RPMI8226 (cell line): ENCODE results near the gene IRGQ.
"Not testable (repeated sequence)": the region's sequence is repeated elsewhere in the genome, so short reads cannot be mapped to it uniquely, and the experiment has no call there.

Source experiments
- DNase-seq: peaks from one replicate; pipeline ENCODE4 v3.0.0-alpha.2; 2015

Gene IRGQ

DNA sequence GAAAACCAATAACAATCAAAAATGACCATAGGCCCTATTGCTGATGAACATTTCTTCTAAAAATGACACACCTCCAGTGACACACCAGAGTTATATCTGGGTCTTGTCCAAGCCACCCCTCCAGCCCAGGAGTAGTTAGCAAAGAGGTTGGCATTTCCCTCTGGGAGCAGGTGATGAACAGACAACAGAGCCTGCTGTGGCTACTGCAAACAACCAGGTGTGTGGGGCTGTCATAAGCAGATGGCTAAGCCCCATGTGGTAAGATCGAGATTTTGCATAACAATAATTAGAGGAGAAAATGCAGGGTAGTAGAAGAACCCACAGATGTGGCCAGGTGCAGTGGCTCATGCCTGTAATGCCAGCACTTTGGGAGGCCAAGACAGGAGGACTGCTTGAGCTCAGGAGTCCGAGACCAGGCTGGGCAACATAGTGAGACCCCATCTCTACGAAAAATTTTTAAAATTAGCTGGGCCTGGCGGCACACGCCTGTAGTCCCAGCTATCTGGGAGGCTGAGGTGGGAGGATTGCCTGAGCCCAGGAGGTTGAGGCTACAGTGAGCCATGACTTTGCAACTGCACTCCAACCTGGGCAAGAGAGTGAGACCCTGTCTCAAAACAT, 25.7 kb downstream of the IRGQ start:
- DNase-seq, result peak; percentile 30

GRCh38 chr19:43569657-43570056, 26.3 kb downstream of the IRGQ start:
- DNase-seq, result no peak

GRCh38 chr19:43564800-43565199, 31.1 kb downstream of the IRGQ start:
- no peak for DNase-seq

DNA sequence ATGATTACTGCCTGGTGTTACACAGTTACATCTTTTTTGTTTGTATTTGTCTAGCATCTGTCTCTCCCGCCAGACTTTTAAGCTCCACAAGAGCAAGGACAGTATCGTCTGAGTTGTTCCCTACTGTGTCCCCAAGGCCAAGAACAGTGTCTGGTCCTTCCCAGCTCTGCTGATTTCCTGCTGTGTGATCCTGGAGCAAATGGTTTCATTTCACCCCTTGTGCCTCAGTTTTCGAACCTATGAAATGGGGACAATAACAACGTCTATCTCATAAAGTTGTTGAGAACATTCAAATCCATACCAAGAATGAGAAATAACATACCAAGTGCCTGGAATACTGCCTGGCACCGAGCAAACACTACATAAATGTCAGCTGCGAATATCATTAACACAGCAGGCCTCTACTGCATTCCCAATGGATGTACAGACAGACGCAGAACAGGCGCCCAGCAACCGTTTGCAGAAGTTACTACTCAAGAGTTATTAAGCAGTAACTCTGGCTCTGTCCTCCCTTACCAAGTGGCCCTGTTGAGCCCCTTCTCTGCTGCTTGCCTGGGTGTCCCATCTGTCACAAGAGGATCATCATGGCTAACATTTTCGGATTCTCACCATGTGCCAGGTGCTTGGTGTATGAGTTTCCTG, 32.0 kb downstream of the IRGQ start:
- DNase-seq, result no peak

DNA sequence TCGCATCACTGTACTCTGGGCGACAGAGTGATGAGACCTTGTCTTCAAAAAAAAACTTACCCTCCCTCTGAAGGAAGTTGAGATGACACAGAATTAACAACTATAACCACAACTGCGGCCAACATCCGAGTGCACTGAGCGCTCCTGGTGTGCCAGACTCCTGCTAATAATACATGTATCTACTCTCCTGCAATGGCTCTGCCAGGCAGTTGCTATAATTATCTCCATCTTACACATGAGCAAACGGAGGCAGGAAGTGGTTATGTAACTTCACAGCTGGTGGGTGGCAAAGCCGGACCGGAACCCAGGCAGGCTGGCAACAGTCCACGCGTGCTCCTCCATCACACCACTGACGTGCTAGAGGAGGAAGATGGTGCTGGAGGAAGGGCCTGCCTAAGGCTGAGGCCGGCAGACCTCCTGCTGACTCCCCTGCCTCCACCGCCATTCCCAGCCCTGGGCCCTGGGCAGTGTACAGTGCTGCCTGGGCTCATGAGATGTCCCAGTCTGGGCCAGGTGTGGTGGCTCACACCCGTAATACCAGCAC, 33.2 kb downstream of the IRGQ start:
- peak; percentile 52 for DNase-seq

- DNase-seq, result no peak
Observed at GRCh38 chr19:43562226-43562697, 33.7 kb downstream of the IRGQ start.

- no peak for DNase-seq
Observed at GRCh38 chr19:43561139-43561970, 34.6 kb downstream of the IRGQ start.

- no peak for DNase-seq
Observed at GRCh38 chr19:43560687-43561086, 35.2 kb downstream of the IRGQ start.

DNA sequence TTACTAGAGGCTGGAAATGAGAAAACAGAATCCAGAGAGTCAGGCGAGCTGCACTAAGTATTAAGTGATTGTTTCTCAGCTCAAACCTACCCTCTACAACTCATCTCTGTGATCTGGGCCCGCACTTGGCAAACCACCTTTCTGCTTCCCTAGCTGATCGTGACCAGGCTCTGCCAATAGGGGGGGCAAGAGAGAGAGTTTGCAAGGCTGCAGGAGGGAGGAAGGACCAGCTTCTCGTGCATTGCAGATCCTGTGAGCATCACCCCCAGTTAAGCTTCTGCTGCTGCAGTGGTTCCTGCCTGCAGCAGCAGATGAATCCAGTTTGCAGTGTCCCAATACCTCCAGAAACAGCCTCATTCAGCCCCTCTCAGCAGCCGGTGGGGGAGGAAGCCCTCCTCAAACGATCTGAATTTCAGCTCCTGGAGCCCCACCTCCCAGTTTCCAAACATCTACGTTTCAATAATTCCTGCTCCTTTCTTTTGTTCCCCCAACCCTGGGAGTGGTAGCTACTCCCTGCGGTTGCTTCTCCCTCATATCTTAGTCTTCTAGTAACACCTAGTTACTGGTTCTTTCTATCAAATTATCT, 40.7 kb downstream of the IRGQ start:
- DNase-seq, result peak; percentile 65

DNA sequence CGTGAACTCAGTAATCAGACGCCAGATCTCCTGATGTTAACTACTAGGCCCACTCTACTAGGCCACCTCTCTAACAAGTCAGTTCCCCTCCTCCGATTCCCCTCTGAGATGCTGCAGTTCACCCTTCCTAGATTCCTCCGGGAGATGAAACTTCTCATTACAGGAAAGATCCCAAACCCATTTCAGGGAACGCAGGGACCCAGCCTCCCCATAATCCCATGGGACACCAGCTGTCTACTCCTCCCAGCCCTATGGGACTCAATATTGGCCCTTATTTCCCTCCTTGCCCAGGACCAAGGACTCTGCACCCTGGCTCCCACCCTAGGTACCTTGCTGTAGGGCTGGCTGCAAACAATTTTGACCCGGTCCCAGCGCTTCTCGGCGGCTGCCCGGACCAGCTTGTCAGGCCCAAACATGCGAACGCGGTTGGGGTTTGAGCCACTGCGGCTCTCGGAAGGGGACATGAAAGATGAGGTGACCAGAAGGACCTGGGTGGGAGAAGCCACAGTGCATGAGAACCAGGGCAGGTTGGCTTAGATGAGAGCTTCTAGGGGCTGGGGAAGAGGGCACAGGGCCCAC, 41.5 kb downstream of the IRGQ start:
- DNase-seq, result no peak

GRCh38 chr19:43553656-43554055, 42.3 kb downstream of the IRGQ start:
- DNase-seq, result no peak

DNA sequence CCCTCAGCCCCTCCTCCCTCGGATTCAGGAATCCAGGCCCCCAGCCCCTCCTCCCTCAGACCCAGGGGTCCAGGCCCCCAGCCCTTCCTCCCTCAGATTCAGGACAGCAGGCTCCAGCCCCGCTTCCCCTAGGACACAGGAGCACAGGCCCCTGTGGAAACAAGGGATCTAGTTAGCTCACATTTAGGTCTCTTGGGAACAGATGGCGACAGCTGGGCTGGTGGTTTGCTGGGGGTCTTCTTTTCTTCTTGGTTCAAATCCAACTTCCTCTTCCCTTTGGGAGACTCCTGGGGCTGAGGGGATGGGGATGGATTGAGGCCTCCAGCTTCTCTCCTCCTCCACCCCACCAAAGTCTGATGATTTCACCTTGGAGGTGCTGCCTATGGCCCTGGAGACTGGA, 43.3 kb downstream of the IRGQ start:
- no peak for DNase-seq

- no peak for DNase-seq
Observed at GRCh38 chr19:43552198-43552450, 43.8 kb downstream of the IRGQ start.

- DNase-seq, result no peak
Observed at GRCh38 chr19:43551399-43552197, 44.3 kb downstream of the IRGQ start.

DNA sequence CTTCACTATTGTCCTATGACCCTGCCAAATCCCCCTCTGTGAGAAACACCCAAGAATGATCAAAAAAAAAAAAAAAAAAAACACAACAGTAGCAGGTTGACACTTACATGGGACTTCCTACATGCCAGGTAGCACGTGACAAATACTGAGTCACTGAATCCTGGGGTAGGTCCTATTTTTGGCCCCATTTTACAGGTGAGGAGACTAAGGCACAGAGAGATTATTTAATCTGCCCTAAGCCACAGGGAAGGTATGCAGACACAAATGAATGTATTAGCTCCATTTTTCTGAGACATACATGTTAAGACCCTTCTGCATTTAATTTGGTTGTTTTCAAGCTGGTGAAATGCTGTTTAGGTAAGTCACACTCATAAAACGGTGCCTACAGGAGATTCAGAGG, 47.2 kb downstream of the IRGQ start:
- DNase-seq, result no peak

DNA sequence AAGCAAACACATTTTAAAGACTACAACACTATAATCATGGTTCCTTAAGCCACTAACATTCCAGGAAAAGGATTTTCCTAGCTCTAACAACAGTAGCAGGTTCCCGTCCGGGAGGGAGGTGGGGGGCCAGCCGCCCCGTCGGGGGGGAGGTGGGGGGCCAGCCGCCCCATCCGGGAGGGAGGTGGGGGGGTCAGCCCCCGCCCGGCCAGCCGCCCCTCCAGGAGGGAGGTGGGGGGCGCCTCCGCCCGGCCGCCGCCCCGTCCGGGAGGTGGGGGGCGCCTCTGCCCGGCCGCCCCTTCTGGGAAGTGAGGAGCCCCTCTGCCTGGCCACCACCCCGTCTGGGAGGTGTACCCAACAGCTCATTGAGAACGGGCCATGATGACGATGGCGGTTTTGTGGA, 48.0 kb downstream of the IRGQ start:
- not testable (repeated sequence) for DNase-seq

GRCh38 chr19:43546581-43546980, 49.4 kb downstream of the IRGQ start:
- no peak for DNase-seq

GRCh38 chr19:43545981-43546380, 50.0 kb downstream of the IRGQ start:
- DNase-seq, result no peak

DNA sequence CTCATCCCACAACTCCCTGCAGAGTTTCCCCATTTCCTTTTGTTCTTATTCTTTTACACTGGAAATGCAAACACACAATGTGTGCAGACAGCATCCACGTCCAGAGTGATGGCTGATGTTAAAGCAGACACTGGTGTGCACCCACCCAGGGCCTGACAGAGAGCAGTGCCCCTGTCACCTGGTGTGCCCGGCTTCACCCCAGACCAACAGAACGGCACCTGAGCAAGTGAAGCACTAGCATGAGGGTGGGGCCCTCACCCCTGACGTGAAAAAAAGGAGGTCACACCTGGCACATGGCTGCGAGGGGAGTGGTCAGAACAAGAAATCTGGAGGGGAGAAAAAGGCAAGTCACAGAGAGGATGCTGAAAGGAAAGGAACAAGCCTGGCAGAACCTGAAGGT, 50.7 kb downstream of the IRGQ start:
- DNase-seq, result no peak

- DNase-seq, result no peak
Observed at GRCh38 chr19:43544077-43544476, 51.9 kb downstream of the IRGQ start.

DNA sequence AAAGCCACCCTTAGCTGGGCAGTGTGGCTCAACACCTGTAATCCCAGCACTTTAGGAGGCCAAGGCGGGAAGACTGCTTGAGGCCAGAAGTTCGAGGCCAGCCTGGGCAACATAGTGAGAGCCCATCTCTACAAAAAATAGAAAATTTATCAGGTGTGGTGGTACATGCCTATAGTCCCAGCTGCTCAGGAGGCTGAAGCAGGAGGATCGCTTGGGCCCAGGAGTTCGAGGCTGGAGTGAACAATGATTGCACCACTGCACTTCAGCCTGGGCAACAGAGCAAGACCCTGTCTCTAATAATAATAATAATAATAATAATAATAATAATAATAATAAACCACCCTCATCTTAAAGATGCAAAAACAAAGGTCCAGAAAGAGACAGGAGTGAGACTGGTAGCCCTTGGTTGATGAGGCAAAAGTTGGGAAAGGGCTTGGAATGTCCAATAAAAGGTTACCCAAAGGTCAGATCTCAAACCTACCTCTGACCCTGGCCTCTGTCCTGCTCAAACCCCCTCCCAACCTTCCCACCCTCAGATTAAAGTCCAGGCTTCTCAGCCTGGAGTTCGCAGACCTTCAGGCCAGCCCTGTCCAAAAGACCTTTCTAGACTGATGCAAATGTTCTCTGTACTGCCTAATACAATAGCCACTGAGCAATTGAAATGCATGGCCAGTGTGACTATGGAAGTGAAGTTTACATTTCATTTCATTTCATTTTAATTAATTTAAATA, 53.8 kb downstream of the IRGQ start:
- no peak for DNase-seq

DNA sequence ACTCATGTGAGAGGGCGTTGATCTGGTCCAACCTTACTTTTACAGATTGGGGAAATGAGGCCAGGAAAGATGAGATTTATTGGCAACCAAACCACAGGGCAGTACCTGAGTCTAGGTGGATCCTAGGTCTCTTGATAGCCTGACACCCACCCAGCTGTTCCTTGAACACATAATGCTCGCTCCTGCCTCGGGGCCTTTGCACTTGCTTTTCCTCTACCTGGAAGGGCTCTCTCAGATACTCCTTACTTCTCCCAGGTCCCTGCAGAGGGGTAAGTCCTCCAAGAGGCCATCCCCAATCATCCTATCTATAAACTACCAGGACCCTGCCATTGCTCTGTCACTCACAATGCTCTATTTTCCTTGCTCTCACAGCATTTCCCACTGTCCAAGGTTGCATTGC, 55.6 kb downstream of the IRGQ start:
- no peak for DNase-seq
